Lower leg skin (tissue), 4 donors: Measurements from ENCODE around the gene ADGRV1. TPM values are rescaled to one million over a fixed set of nuclear protein-coding genes. Genes with fewer than 3 reads are reported as not detected.

Experiments used
- DNase-seq, 2 donors: peaks; one replicate each; pipeline ENCODE4 v3.0.0-alpha.2; 2019; ENCODE audit warnings: low spot score in 2 of 2
- H3K4me3 ChIP-seq: fragments of 200-600 bp; sonication (generic); 2 replicates; pipeline ENCODE4 v1.5.1; 2017; ENCODE audit warnings: mild to moderate bottlenecking, low read depth; ENCODE audit not compliant: poor library complexity, severe bottlenecking
- POLR2A ChIP-seq, 2 donors: fragments of 450-650 bp; IDR thresholded peaks; one replicate each; pipeline ENCODE4 v1.6.1; 2016 to 2017; ENCODE audit warnings: antibody characterized with exemption in 2 of 2, mild to moderate bottlenecking in 1 of 2, moderate library complexity in 1 of 2
- WGBS, 2 donors: methylation state at CpG; one replicate each; pipeline ENCODE4 v1.1.5; 2018; 5-methylcytosine and 5-hydroxymethylcytosine counted together
- intact Hi-C: fragments of 100-400 bp; cut with DNase I; formaldehyde crosslinking; loops from one replicate; pipeline ENCODE4 v1.15.0; 2023; ENCODE audit warnings: low total_unique reads
- total RNA-seq, 4 donors: library from RNA; depleted of rRNA; stranded (reverse); fragments of >200 nt; gene quantifications; one replicate each; pipeline ENCODE4 v1.1.0, GENCODE V29; 2016
- TF ChIP-seq, protein P1 (sequence below), 3 donors: fragments of 450-650 bp; IDR thresholded peaks; one replicate each; pipeline ENCODE4 v1.5.1; 2016; ENCODE audit warnings: antibody characterized with exemption in 3 of 3, mild to moderate bottlenecking in 3 of 3, moderate library complexity in 2 of 3

The ADGRV1 gene
- total RNA-seq, 4 donors from 2014 or later = 1.2 to 4.0 (median 2.7) TPM

GRCh38 chr5:90981177-90981576, 422.6 kb downstream of the ADGRV1 start:
- WGBS, 2 donors = 90 to 91% methylated on average over 5 of the region's 5 CpGs
- TF ChIP-seq, protein P1, sequence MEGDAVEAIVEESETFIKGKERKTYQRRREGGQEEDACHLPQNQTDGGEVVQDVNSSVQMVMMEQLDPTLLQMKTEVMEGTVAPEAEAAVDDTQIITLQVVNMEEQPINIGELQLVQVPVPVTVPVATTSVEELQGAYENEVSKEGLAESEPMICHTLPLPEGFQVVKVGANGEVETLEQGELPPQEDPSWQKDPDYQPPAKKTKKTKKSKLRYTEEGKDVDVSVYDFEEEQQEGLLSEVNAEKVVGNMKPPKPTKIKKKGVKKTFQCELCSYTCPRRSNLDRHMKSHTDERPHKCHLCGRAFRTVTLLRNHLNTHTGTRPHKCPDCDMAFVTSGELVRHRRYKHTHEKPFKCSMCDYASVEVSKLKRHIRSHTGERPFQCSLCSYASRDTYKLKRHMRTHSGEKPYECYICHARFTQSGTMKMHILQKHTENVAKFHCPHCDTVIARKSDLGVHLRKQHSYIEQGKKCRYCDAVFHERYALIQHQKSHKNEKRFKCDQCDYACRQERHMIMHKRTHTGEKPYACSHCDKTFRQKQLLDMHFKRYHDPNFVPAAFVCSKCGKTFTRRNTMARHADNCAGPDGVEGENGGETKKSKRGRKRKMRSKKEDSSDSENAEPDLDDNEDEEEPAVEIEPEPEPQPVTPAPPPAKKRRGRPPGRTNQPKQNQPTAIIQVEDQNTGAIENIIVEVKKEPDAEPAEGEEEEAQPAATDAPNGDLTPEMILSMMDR (IDR thresholded peaks at IDR 0.05) = no peak
- TF ChIP-seq POLR2A (IDR thresholded peaks at IDR 0.05) = no peak
- intact Hi-C loops = no loop called here
- DNase-seq = no peak
- no peak overlapping the region for H3K4me3 ChIP-seq

DNA sequence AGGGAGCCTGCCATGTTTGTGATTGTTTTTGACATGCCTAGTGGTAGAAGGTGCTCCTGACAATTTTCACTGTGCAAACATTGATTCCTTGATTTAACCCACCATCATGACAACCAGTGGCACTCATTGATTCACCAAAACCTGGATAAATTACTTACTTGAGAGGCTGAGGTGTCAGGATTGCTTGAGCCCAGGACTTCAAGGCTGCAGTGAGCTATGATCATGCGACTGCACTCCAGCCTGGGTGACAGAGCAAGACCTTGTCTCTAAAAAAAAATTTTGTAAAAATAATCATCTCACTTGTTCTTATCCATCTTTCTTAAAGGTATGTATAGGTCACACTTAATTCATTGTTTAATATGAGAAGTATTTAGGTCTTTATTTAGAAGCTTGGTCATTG, 423.2 kb downstream of the ADGRV1 start:
- DNase-seq = no peak
- intact Hi-C loops = no loop called here
- TF ChIP-seq, protein P1 (IDR thresholded peaks at IDR 0.05) = no peak
- no peak for TF ChIP-seq POLR2A (IDR thresholded peaks at IDR 0.05)
- WGBS, 2 donors = 0 to 100% methylated on average over 1 of the region's 1 CpG
- H3K4me3 ChIP-seq = no peak overlapping the region

- H3K4me3 ChIP-seq = no peak overlapping the region
- TF ChIP-seq, protein P1 (IDR thresholded peaks at IDR 0.05) = no peak
- no peak for TF ChIP-seq POLR2A (IDR thresholded peaks at IDR 0.05)
- intact Hi-C loops = no loop called here
- WGBS, 2 donors = 68 to 71% methylated on average over 4 of the region's 4 CpGs
- DNase-seq = no peak
Observed at GRCh38 chr5:90982576-90982975, 424.0 kb downstream of the ADGRV1 start.

DNA sequence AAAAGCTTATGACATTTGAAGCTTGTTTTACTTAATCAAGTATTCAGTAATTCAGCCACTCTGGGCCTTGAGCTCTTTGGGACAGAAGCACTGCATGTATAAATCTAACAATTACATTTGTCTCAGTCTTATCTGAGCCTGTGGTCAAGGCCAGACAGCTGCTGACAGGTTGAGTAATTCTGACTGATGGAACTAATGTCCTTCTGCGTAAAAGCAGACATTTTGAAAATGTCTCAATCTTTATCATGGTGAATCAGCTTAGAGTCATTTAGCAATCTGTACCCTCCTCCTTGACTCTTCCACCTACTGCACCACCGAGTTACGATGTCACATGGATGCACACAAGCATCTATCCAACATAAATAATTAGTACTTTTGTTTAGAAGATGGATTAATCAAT, 424.6 kb downstream of the ADGRV1 start:
- DNase-seq = no peak
- WGBS, 2 donors = 55 to 62% methylated on average over 3 of the region's 3 CpGs
- TF ChIP-seq, protein P1 (IDR thresholded peaks at IDR 0.05) = no peak
- no peak for TF ChIP-seq POLR2A (IDR thresholded peaks at IDR 0.05)
- intact Hi-C loops = no loop called here
- no peak overlapping the region for H3K4me3 ChIP-seq

GRCh38 chr5:90983711-90984124, 425.1 kb downstream of the ADGRV1 start:
- TF ChIP-seq, protein P1 (IDR thresholded peaks at IDR 0.05) = no peak
- no peak for TF ChIP-seq POLR2A (IDR thresholded peaks at IDR 0.05)
- no peak overlapping the region for H3K4me3 ChIP-seq
- intact Hi-C loops = no loop called here
- no peak for DNase-seq

DNA sequence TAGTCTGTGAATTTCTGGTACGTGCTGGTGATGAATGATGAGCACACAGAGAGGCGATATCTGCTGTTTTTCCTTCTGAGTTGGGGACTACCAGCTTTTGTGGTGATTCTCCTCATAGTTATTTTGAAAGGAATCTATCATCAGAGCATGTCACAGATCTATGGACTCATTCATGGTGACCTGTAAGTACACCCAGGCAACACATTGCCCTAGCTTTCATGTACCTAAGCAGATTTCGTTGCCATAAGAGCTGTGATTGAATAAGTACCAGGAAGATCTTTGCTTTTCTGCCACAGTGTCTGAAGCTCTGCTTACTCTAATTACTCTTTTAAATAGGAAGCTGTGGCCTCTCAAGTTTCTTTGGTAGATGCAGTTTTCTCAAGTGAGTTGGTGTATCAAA, 426.7 kb downstream of the ADGRV1 start:
- intact Hi-C loops = no loop called here
- 92 to 98% methylated on average over 3 of the region's 3 CpGs for WGBS, 2 donors
- H3K4me3 ChIP-seq = no peak overlapping the region
- no peak for DNase-seq
- TF ChIP-seq, protein P1 (IDR thresholded peaks at IDR 0.05) = no peak
- no peak for TF ChIP-seq POLR2A (IDR thresholded peaks at IDR 0.05)
